SK-N-MC (cell line): ENCODE data around the gene HM13.

Experiments
- EZH2 ChIP-seq: fragments of 200-600 bp; sonication (generic); IDR thresholded peaks from one replicate; pipeline ENCODE4 v1.6.1; 2017; ENCODE audit warnings: antibody characterized with exemption
- POLR2AphosphoS5 ChIP-seq: IDR thresholded peaks from 2 replicates; pipeline ENCODE4 v1.6.1; 2012; ENCODE audit warnings: mild to moderate bottlenecking, low read depth, low read length, borderline replicate concordance

- TF ChIP-seq EZH2 (no peak), POLR2AphosphoS5 (no peak)
Measured at GRCh38 chr20:31494131-31494530, 20.1 kb upstream of the HM13 start.
